Activated CD4-positive, alpha-beta memory T cell treated with anti-CD3 and anti-CD28 coated beads, Interleukin-2, amount 10 ng/mL, durations not matched to agents 7 days and 5 days (primary cell): ENCODE data around the gene PTPN5. TPM values are rescaled to one million over a fixed set of nuclear protein-coding genes. Genes with fewer than 3 reads are reported as not detected.

Experiments
- CTCF ChIA-PET: fragments of 350-600 bp; sonication (Branson Sonifier 250); formaldehyde crosslinking; loops from one replicate; lab custom pipeline; 2021; ENCODE audit warnings: antibody characterized with exemption, inconsistent platforms; lab: Charles Lee
- POLR2A ChIA-PET: fragments of 350-600 bp; sonication (Branson Sonifier 250); formaldehyde crosslinking; loops from one replicate; lab custom pipeline; 2021; ENCODE audit warnings: antibody characterized with exemption; lab: Charles Lee
- DNase-seq: peaks from one replicate; pipeline ENCODE4 v3.0.0-alpha.2; 2020
- H3K27ac Mint-ChIP-seq: one replicate; pipeline ENCODE4 v1.8.0; 2021; ENCODE audit warnings: mild to moderate bottlenecking, mixed read lengths
- H3K27me3 Mint-ChIP-seq: one replicate; pipeline ENCODE4 v1.8.0; 2021; ENCODE audit warnings: mixed read lengths
- H3K36me3 Mint-ChIP-seq: one replicate; pipeline ENCODE4 v1.8.0; 2021; ENCODE audit warnings: low read depth, mixed read lengths
- H3K4me1 Mint-ChIP-seq: one replicate; pipeline ENCODE4 v1.8.0; 2021; ENCODE audit warnings: mixed read lengths
- H3K4me3 Mint-ChIP-seq: one replicate; pipeline ENCODE4 v1.8.0; 2021; ENCODE audit warnings: mild to moderate bottlenecking, mixed read lengths
- H3K9me3 Mint-ChIP-seq: one replicate; pipeline ENCODE4 v1.8.0; 2021; ENCODE audit warnings: mixed read lengths
- total RNA-seq, 2 experiments: library from RNA; stranded (reverse); gene quantifications; one replicate each; pipeline ENCODE4 v1.2.3, GENCODE V29; 2021

PTPN5 gene
- total RNA-seq, 2 experiments from 2014 or later: not detected

- ChIA-PET CTCF (interaction anchor here (1.4 kb wide), 1 partner anchor 28 kb away, joined by 5 read pairs; no protein-coding TSS in a partner anchor), POLR2A (no interaction called here)
- Mint-ChIP-seq H3K27me3 (peaks cover 7% of the 10 kb centered on the region), H3K36me3 (no peaks in the 10 kb centered on the region), H3K9me3 (no peaks in the 10 kb centered on the region), H3K4me1 (no peaks in the 10 kb centered on the region), H3K4me3 (no peak overlapping the region), H3K27ac (no peak overlapping the region)
- no peak for DNase-seq
These were observed 41.8 kb downstream of the PTPN5 start for GRCh38 chr11:18749681-18750319.

- H3K4me3 Mint-ChIP-seq: no peak overlapping the region
- no peaks in the 10 kb centered on the region for H3K4me1 Mint-ChIP-seq
- no peak for DNase-seq
- ChIA-PET CTCF (interaction anchor here (1.4 kb wide), 1 partner anchor 27 kb away, joined by 5 read pairs; no protein-coding TSS in a partner anchor), POLR2A (no interaction called here)
- no peak overlapping the region for H3K27ac Mint-ChIP-seq
- H3K9me3 Mint-ChIP-seq: no peaks in the 10 kb centered on the region
- H3K36me3 Mint-ChIP-seq: no peaks in the 10 kb centered on the region
- peaks cover 6% of the 10 kb centered on the region for H3K27me3 Mint-ChIP-seq
These were observed 42.7 kb downstream of the PTPN5 start for GRCh38 chr11:18748766-18749365.

DNA sequence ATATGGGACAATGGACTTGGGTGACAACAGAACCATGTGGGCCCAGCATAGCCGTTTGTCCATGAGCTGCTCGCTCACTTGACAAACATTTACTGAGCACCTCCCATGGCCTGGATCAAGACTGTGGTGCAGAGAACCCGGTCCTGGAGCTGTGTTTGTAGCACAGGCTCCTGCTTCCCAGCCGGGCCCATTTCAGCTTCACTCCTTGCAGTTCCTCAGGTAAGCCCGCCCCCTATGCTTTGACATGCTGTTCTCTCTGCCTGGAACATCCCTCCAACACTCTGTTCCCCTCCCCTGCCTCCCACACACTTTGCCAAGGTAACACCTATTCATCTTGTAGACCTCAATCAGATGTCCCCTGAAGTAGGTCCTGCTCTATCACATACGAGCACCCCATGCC, 46.3 kb downstream of the PTPN5 start:
- CTCF ChIA-PET: interaction anchor here (1.2 to 2.4 kb wide), 4 partner anchors 13 to 205 kb away, joined by 3 to 10 read pairs (median 6); no protein-coding TSS in a partner anchor
- no peak for DNase-seq
- H3K9me3 Mint-ChIP-seq: no peaks in the 10 kb centered on the region
- H3K27me3 Mint-ChIP-seq: no peaks in the 10 kb centered on the region
- no peak overlapping the region for H3K4me3 Mint-ChIP-seq
- H3K4me1 Mint-ChIP-seq: no peaks in the 10 kb centered on the region
- no peaks in the 10 kb centered on the region for H3K36me3 Mint-ChIP-seq
- POLR2A ChIA-PET: no interaction called here
- H3K27ac Mint-ChIP-seq: no peak overlapping the region

GRCh38 chr11:18743900-18744514, 47.6 kb downstream of the PTPN5 start:
- no peaks in the 10 kb centered on the region for H3K4me1 Mint-ChIP-seq
- H3K27ac Mint-ChIP-seq: no peak overlapping the region
- no peak overlapping the region for H3K4me3 Mint-ChIP-seq
- ChIA-PET POLR2A (no interaction called here), CTCF (interaction anchor here (1.2 to 2.4 kb wide), 4 partner anchors 12 to 204 kb away, joined by 3 to 10 read pairs (median 6); no protein-coding TSS in a partner anchor)
- no peaks in the 10 kb centered on the region for H3K9me3 Mint-ChIP-seq
- DNase-seq: no peak
- H3K27me3 Mint-ChIP-seq: no peaks in the 10 kb centered on the region
- no peaks in the 10 kb centered on the region for H3K36me3 Mint-ChIP-seq

GRCh38 chr11:18743365-18743764, 48.2 kb downstream of the PTPN5 start:
- no peaks in the 10 kb centered on the region for H3K27me3 Mint-ChIP-seq
- ChIA-PET CTCF (interaction anchor here (2.0 to 2.4 kb wide), 2 partner anchors 11 to 15 kb away, joined by 8 to 10 read pairs; no protein-coding TSS in a partner anchor), POLR2A (interaction anchor here (0.6 kb wide), 1 partner anchor 23 kb away, joined by 3 read pairs; no protein-coding TSS in a partner anchor)
- DNase-seq: no peak
- H3K36me3 Mint-ChIP-seq: no peaks in the 10 kb centered on the region
- no peak overlapping the region for H3K27ac Mint-ChIP-seq
- no peaks in the 10 kb centered on the region for H3K9me3 Mint-ChIP-seq
- H3K4me1 Mint-ChIP-seq: no peaks in the 10 kb centered on the region
- no peak overlapping the region for H3K4me3 Mint-ChIP-seq

DNA sequence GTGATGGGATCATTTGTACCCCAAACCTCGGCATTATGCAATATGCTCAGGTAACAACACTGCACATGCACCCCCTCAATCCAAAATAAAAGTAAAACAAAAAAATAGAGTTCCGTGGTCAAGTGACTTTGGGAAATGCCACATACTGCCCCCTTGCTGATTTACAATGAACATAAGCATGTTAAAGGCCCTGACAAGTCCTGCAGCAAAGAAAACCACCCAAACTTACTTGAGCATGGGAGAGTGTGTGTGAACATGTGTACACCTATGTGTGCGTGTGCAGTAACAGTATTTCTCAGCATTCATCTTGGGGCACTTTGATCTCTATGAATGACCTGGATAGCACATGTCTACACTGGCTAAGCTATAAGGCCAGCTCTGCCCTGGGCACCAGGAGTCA, 49.8 kb downstream of the PTPN5 start:
- POLR2A ChIA-PET: no interaction called here
- Mint-ChIP-seq H3K4me1 (no peaks in the 10 kb centered on the region), H3K9me3 (no peaks in the 10 kb centered on the region), H3K36me3 (no peaks in the 10 kb centered on the region), H3K27ac (no peak overlapping the region), H3K27me3 (no peaks in the 10 kb centered on the region), H3K4me3 (no peak overlapping the region)
- no peak for DNase-seq
- CTCF ChIA-PET: interaction anchor here (3.0 kb wide), 1 partner anchor 11 kb away, joined by 14 read pairs; no protein-coding TSS in a partner anchor

- DNase-seq: no peak
- ChIA-PET POLR2A (no interaction called here), CTCF (interaction anchor here (1.2 to 3.0 kb wide), 5 partner anchors 9 to 200 kb away, joined by 3 to 14 read pairs (median 8); no protein-coding TSS in a partner anchor)
- Mint-ChIP-seq H3K36me3 (no peaks in the 10 kb centered on the region), H3K27ac (no peak overlapping the region), H3K9me3 (no peaks in the 10 kb centered on the region), H3K4me3 (no peak overlapping the region), H3K4me1 (no peaks in the 10 kb centered on the region), H3K27me3 (peaks cover 2% of the 10 kb centered on the region)
These were observed 51.9 kb downstream of the PTPN5 start for GRCh38 chr11:18739685-18740084.

DNA sequence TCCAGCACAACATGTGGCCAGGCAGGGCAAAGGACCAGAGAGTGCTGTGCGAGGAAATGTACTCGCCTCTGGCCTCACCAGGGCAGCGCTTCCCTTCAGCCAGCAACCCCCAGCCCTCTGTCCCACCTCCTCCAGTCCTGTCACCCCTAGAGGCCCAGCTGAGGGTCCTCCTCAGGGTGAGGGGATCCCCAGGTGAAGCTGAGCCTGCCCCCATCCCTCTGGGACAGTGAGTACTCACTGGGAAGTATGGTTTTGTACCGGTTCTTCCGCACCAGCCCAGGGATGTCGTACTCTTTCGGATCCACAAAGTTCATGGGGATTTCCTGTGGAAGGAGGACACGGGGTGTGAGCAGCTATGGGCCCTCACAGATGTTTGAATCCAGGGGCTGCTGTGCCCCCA, 54.0 kb downstream of the PTPN5 start:
- H3K27ac Mint-ChIP-seq: no peak overlapping the region
- ChIA-PET CTCF (interaction anchor here (1.0 to 2.3 kb wide), 3 partner anchors 10 to 27 kb away, joined by 5 to 8 read pairs (median 6); no protein-coding TSS in a partner anchor), POLR2A (no interaction called here)
- H3K36me3 Mint-ChIP-seq: no peaks in the 10 kb centered on the region
- H3K9me3 Mint-ChIP-seq: no peaks in the 10 kb centered on the region
- H3K4me1 Mint-ChIP-seq: no peaks in the 10 kb centered on the region
- no peak for DNase-seq
- no peak overlapping the region for H3K4me3 Mint-ChIP-seq
- H3K27me3 Mint-ChIP-seq: peaks cover 2% of the 10 kb centered on the region

DNA sequence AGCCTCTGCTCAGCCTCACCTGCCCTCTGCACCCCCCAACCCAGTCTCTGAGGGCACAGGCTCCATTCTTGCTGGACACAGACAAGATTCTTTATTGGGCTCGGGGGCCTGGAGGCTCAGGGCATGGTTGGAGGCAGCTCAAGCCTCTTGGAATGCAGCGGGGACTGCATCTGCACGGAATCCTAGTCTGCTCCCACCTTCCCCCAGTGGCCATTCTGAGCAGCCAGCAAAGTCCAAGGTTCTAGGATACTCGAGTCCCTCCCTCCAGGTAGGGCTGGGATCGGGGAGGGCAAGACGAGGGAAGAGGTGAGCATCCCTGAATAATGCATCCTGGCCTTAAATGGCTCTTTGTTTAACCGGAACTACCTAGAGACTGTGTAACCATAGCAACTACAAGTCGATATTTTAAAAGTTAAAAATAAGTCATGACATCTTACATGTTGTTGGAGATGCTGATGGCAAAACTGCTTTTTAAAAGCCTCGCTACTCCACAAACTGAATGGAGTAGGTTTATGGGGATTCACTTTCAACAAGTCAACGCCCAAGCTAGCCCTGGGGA, 54.9 kb downstream of the PTPN5 start:
- Mint-ChIP-seq H3K4me1 (peaks cover 4% of the 10 kb centered on the region), H3K4me3 (no peak overlapping the region), H3K27me3 (peaks cover 2% of the 10 kb centered on the region), H3K36me3 (no peaks in the 10 kb centered on the region), H3K27ac (no peak overlapping the region), H3K9me3 (no peaks in the 10 kb centered on the region)
- ChIA-PET POLR2A (no interaction called here), CTCF (interaction anchor here (1.9 to 2.3 kb wide), 2 partner anchors 14 to 28 kb away, joined by 5 to 8 read pairs; no protein-coding TSS in a partner anchor)
- DNase-seq: no peak

GRCh38 chr11:18733202-18733601, 58.4 kb downstream of the PTPN5 start:
- DNase-seq: no peak
- POLR2A ChIA-PET: interaction anchor here (1.0 kb wide), 1 partner anchor 207 kb away, joined by 3 read pairs; no protein-coding TSS in a partner anchor
- H3K4me1 Mint-ChIP-seq: peaks cover 5% of the 10 kb centered on the region

DNA sequence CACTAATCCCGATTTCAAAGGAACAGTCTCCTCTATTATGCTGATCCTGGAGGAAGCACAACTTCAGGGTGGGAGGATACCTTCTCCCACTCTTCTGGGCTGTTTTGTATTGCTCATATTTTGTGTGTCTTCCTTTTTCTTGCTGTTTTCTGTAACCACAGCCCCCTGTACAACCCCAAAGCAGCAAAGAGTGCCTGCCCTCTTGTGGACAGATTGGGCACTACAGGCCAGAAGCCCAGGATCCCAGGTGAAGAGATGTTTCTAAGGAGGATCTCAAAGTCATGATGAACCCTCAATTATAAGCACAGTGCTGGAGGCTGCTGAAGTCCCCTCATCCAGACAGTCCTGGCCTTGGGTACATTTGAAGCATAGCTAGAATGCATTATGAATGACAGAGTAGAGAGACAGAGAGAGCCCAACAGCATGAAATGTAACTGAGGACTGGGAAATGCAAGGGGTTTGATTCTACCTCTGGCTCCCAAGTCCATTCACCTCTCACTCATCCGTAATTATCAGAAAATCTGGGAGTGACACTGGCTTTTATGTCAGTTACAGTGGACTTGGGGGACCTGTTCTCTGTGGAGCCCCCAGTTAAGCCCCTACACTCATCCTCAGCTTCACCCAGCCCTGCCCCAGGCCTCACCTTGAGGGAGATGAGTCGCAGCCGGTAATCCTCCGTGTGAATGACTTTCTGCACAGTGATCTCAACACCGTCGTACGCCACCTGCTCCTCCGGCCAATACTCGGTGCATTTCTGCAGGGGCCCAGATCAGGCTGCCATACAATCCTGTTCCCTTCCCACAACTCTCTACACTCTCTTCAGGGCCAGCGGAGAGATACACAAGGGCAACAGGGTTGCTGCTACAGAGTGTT, 59.4 kb downstream of the PTPN5 start:
- DNase-seq: peak; percentile 70
- no peak overlapping the region for H3K4me3 Mint-ChIP-seq
- ChIA-PET POLR2A (interaction anchor here (0.9 kb wide), 1 partner anchor 10 kb away, joined by 5 read pairs; no protein-coding TSS in a partner anchor), CTCF (interaction anchor here (0.9 to 4.0 kb wide), 14 partner anchors 9 to 617 kb away, joined by 3 to 45 read pairs (median 4); no protein-coding TSS in a partner anchor)
- no peaks in the 10 kb centered on the region for H3K9me3 Mint-ChIP-seq
- H3K36me3 Mint-ChIP-seq: no peaks in the 10 kb centered on the region
- no peak overlapping the region for H3K27ac Mint-ChIP-seq
- H3K27me3 Mint-ChIP-seq: peaks cover 2% of the 10 kb centered on the region
- H3K4me1 Mint-ChIP-seq: peaks cover 5% of the 10 kb centered on the region

More at GRCh38 chr11:18733202-18733601, 58.4 kb downstream of the PTPN5 start:
- no peak overlapping the region for H3K27ac Mint-ChIP-seq
- no peaks in the 10 kb centered on the region for H3K9me3 Mint-ChIP-seq
- H3K27me3 Mint-ChIP-seq: peaks cover 2% of the 10 kb centered on the region
- H3K36me3 Mint-ChIP-seq: no peaks in the 10 kb centered on the region
- CTCF ChIA-PET: interaction anchor here (1.0 to 4.0 kb wide), 6 partner anchors 11 to 490 kb away, joined by 3 to 45 read pairs (median 6); no protein-coding TSS in a partner anchor
- no peak overlapping the region for H3K4me3 Mint-ChIP-seq
